Esophagus muscularis mucosa (tissue), 4 donors: ENCODE measurements around the gene SIK1. TPM values are rescaled to one million over a fixed set of nuclear protein-coding genes. Genes with fewer than 3 reads are reported as not detected.
"Not testable (repeated sequence)": the region's sequence is repeated elsewhere in the genome, so short reads cannot be mapped to it uniquely, and the experiment has no call there.

Experiments
- DNase-seq: peaks from one replicate; pipeline ENCODE4 v3.0.0-alpha.2; 2017; ENCODE audit errors: extremely low spot score
- H3K27ac ChIP-seq, 4 donors: fragments of 200-600 bp; sonication (generic); replicated peaks in 1 of 4; 1 replicate in 3 of 4; 2 replicates in 1 of 4; pipeline ENCODE4 v1.5.1; 2016 to 2019; ENCODE audit warnings: mild to moderate bottlenecking in 1 of 4
- H3K27me3 ChIP-seq, 4 donors: fragments of 200-600 bp; sonication (generic); one replicate each; pipeline versions ENCODE4 v1.5.1 to v1.6.0; 2016 to 2019
- H3K36me3 ChIP-seq, 4 donors: fragments of 200-600 bp; sonication (generic); one replicate each; pipeline ENCODE4 v1.5.1; 2016 to 2019
- H3K4me1 ChIP-seq, 4 donors: fragments of 200-600 bp; sonication (generic); one replicate each; pipeline ENCODE4 v1.5.1; 2016 to 2019
- H3K4me3 ChIP-seq, 4 donors: fragments of 200-600 bp; sonication (generic); 1 replicate in 2 of 4; 2 replicates in 2 of 4; pipeline ENCODE4 v1.5.1; 2016 to 2019; ENCODE audit warnings: mild to moderate bottlenecking in 4 of 4, moderate library complexity in 1 of 4
- H3K9me3 ChIP-seq, 4 donors: fragments of 200-600 bp; sonication (generic); 1 replicate in 3 of 4; 2 replicates in 1 of 4; pipeline ENCODE4 v1.5.1; 2016 to 2019
- WGBS: methylation state at CpG from one replicate; pipeline ENCODE4 v1.1.5; 2018; 5-methylcytosine and 5-hydroxymethylcytosine counted together
- intact Hi-C: fragments of 100-400 bp; cut with DNase I; formaldehyde crosslinking; loops from one replicate; pipeline ENCODE4 v1.15.1; 2023
- total RNA-seq, 4 donors: library from RNA; depleted of rRNA; stranded (reverse); fragments of >200 nt; gene quantifications; one replicate each; pipeline versions ENCODE4 v1.1.0 to v1.2.1, GENCODE V29; 2016

SIK1 gene
- total RNA-seq, 4 donors from 2014 or later: 3.2 to 11.5 (median 4.3) TPM

DNA sequence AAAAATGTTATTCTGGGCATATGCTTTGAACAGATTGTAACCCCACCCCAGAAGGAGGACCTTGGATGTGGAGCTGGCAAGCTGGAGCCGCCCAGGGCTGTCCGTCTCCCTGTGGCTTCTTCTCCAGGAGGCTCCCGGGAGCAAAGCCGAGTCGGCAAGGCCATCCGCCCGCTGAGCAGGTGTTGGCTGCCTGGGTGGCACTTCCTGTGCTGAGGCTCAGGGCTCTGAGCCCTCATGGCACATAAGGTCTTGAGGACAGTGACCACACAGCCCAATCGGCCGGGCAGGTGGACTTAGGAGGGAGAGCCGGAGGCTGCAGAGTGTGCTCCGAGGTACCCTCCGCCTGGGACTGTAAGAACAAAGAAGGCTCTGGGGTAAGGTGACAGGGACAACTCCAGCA is 28.8 kb upstream of the SIK1 start:
- H3K27me3 ChIP-seq, DNase-seq, H3K36me3 ChIP-seq, intact Hi-C loops, H3K9me3 ChIP-seq, H3K4me3 ChIP-seq, H3K4me1 ChIP-seq, H3K27ac ChIP-seq: not testable (repeated sequence)
- WGBS: no CpG with 5 or more reads among the region's 12 CpGs

DNA sequence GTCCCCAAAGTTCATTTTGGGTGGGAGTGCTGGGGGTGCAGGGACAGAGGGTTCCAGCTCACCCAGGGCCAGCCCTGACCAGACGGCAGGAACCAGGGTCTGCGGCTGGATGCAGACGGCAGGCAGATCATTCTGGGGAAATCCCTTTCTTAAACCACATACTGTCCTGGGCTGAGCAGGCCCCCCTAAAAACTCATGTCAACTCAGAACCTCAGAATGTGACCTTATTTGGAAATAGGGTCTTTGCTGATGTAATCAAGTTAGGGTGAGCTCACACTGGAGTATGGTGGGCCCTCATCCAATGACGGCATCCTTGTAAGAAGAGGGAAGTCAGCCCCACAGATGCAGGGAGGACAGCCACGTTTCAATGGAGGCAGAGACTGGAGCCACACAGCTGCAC is 27.2 kb upstream of the SIK1 start:
- WGBS: no CpG with 5 or more reads among the region's 5 CpGs
- intact Hi-C loops, H3K36me3 ChIP-seq, H3K4me1 ChIP-seq, H3K4me3 ChIP-seq, DNase-seq, H3K27ac ChIP-seq, H3K9me3 ChIP-seq, H3K27me3 ChIP-seq: not testable (repeated sequence)

DNA sequence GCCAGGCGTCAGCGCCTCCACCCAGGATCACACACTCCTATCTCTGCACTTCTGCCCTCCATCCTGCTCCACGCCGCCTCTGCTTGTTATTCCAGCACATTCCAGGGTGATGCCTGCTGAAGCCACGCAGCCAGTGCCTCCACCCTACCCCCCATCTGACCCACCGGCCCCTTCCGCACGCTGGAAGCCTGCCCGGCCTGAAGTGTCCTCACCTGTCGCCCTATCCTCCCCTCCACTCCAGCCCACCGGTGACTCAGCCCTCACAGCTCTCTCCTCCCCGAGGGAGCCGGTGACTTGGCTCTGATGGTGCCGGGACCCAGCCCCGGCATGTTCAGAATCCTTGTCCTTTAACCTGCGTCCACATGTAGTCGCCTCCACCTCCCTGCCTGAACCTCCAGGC is 24.9 kb upstream of the SIK1 start:
- H3K27me3 ChIP-seq, intact Hi-C loops, DNase-seq, H3K9me3 ChIP-seq, H3K36me3 ChIP-seq, H3K27ac ChIP-seq, H3K4me1 ChIP-seq, H3K4me3 ChIP-seq: not testable (repeated sequence)
- WGBS: no CpG with 5 or more reads among the region's 17 CpGs

DNA sequence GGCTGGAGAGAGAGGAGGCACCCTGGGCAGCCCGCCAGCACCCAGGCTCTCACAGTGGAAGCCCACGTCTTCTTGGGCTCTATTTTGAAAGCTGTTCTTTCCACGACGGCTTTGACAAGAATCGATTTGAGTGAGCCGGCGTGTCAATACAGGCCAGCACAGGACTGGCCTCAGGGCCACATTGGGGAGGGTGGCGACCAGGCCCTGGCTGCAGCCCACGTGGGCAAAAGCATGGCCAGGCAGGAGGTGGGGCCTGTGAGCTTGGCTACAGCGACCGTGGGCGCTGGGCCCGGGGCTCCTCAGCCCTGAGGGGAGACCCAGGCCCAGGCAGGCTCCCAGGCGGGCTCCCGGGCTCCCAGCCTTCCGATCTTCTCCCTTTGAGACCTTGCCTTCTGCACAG is 23.4 kb upstream of the SIK1 start:
- DNase-seq, H3K36me3 ChIP-seq, H3K27ac ChIP-seq, H3K9me3 ChIP-seq, H3K27me3 ChIP-seq, H3K4me1 ChIP-seq, intact Hi-C loops, H3K4me3 ChIP-seq: not testable (repeated sequence)
- no CpG with 5 or more reads among the region's 16 CpGs for WGBS

DNA sequence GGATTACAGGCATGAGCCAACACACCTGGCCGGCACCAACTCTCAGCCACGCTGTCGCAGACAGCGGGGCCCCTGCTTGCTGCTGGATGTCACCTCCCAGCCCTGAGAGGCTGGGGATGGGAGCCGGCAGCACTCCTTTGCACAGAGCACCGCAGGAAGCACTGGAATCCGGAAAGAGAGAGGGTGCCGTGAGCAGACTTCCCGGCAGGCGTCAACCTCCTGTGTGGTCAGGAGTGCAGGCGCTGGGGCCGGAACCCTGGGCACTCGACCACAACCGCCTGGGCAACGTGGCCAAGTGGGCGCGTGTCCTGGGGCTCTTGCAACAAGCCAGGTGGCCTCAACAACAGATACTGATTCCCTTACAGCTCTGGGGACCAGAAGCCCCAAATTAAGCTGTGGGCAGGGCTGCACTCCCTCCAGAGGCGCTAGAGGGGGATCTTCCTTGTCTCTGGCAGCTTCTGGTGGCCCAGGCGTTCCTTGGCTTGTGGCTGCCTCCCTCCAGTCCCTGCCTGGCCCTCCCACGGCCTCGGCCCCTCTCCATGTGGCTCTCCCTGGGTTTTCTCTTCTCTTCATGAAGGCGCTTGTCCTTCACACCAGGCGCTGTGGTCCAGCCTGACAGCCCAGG is 20.5 kb upstream of the SIK1 start:
- H3K4me3 ChIP-seq, H3K27ac ChIP-seq, H3K4me1 ChIP-seq, intact Hi-C loops, H3K9me3 ChIP-seq, H3K36me3 ChIP-seq, H3K27me3 ChIP-seq, DNase-seq: not testable (repeated sequence)
- no CpG with 5 or more reads among the region's 23 CpGs for WGBS

DNA sequence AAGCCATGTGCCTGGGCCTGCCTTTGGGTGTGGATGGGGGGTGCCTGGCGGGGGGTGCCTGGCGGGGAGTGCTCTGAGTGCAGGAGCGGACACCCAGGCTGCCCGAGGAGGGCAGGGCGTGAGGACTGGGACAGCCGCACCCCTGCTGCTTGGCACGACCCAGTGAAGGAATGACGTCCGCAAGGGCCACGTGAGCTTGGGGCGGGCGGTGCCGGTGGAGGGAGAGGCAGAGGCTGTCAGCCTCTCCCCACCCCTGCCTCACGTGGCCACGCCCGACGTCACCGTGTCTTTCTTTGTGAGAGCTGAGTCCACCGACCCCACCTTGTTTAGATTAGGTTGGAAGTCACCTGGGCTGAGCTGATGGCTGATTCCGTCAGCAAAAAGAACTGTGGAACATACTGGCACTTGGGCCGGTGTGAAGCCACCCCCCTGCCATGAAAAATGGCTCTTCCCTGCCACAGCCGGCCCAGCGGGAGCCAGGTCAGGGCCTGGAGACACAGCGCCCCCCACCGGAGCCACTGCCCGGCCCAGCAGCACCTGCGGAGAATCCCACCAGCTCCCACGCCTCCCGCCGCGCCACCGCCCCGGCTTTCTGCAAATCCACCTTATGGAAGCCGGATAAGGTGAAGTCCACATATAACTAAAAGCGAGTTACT is 19.5 kb upstream of the SIK1 start:
- H3K4me3 ChIP-seq, H3K36me3 ChIP-seq, H3K4me1 ChIP-seq, H3K27me3 ChIP-seq, DNase-seq, H3K9me3 ChIP-seq, H3K27ac ChIP-seq, intact Hi-C loops: not testable (repeated sequence)
- WGBS: no CpG with 5 or more reads among the region's 35 CpGs

DNA sequence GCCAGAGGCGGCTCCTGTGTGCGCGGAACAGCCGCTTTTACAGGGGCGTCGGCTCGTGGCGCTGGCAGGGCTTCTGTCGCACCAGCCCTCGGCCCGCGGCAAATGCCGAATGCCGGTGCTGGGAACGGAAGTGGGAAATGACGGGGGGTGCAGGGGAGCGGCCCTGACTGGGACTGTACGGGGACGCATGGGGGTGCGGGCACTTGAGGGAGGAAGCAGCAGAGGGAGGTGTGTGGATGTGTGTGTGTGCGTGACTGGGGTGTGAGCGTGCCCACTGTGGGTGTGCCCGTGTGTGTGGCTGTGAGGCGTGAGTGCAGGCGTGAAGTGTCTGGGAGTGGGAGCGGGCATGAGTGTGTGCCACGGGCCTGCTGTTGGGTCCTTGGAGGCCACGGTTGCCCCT is 17.6 kb upstream of the SIK1 start:
- DNase-seq, H3K4me3 ChIP-seq, H3K27ac ChIP-seq, intact Hi-C loops, H3K27me3 ChIP-seq, H3K36me3 ChIP-seq, H3K4me1 ChIP-seq, H3K9me3 ChIP-seq: not testable (repeated sequence)
- WGBS: no CpG with 5 or more reads among the region's 28 CpGs

DNA sequence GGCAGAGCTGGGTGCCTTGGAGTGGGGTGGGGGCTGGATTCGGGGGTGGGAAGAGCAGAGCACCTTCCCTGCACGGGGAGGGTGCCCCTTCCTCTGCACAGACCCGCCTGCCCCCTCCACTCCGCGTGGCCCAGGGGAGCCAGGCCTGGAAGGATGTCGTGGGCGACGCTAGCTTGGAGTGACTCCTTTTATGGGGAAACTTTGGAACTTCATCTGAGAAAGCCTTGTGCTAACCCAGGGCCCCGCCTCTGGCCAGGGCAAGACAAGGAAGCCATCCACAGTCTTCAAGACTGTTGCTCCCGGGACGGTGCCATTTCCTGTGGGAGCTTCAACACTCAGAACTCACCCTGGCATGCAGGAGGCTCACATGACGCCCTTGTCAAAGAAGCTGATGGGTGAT is 15.6 kb upstream of the SIK1 start:
- intact Hi-C loops, H3K4me1 ChIP-seq, H3K36me3 ChIP-seq, H3K4me3 ChIP-seq, DNase-seq, H3K27me3 ChIP-seq, H3K9me3 ChIP-seq, H3K27ac ChIP-seq: not testable (repeated sequence)
- no CpG with 5 or more reads among the region's 12 CpGs for WGBS

DNA sequence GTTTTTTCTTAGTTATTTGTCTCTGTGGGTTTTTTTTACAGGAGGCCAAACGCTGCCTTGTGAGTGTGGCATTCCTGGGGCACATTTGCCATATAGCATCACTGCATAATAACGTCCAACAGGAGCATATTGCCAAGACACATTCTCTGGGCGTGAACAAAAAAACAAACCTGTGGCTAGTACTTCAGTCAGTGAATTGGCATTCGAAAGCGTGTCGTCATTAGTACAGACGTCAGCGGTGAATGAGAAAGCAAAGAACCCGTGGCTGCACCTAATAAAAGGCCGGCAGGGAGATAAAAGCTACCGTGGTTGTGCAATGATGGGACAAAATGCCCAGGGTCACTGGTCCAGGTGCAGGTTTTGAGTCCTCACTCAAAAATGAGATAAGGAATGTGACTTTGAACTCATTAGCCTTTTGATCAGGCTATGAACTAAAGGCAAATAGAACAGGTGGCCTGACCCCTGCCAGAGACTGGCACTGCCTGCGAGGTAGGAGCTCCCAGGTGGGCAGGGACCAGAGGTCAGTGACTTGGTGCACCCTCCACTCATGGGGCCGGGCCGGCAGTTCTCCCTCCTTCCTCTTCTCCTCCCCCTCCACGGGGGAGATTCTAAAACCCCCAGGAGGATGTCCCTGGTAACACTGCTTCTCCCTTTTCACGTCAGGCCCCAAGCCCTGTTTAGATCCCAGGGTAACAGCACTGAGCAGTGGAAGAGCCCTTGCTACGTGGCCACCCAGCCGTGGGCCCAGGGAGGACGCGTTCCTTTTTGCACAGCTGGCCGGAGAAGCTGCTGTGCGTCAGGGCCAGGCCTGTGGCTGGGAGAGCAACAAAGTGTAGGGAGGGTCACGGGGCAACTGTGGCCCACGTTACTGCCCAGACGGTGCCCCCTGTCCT is 14.2 kb upstream of the SIK1 start:
- no CpG with 5 or more reads among the region's 25 CpGs for WGBS
- DNase-seq, H3K36me3 ChIP-seq, H3K9me3 ChIP-seq, H3K27ac ChIP-seq, H3K4me3 ChIP-seq, intact Hi-C loops, H3K27me3 ChIP-seq, H3K4me1 ChIP-seq: not testable (repeated sequence)

DNA sequence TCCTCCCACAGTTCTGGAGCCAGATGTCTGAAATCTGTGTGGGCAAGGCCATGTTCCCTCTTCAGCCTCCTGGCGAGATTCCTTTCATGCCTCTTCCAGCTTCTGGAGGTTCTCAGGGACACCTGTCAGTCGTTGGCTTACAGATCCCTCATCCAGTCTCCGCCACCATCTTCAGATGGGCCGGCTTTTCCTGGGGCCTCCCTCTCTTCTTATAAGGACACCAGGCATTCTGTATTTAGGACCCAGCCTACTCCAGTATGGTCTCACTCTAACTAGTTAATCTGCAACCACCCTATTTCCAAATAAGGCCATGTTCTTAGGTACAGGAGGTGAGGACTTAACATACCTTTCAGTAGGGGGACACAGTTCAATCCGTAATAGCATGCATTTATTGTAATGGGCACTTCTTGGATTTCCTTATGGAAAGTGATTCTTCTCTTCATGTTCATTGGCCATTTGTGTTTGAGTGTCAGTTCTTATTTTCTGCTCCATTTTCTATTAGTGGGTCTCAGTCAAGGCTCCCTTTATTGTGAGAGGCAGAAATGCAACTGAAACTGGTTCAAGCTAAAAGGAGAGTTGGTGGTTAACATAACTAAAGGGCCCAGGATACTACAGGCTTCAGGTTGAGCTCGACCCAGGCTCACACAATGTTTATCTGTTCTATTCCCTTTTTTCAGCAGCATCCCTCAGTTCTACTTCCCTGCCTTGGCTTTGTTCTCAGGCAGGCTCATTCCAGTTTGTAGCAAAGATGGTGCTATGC is 12.6 kb upstream of the SIK1 start:
- intact Hi-C loops, H3K4me1 ChIP-seq, H3K27ac ChIP-seq, H3K9me3 ChIP-seq, H3K4me3 ChIP-seq, H3K36me3 ChIP-seq, DNase-seq, H3K27me3 ChIP-seq: not testable (repeated sequence)
- no CpG with 5 or more reads among the region's 6 CpGs for WGBS

DNA sequence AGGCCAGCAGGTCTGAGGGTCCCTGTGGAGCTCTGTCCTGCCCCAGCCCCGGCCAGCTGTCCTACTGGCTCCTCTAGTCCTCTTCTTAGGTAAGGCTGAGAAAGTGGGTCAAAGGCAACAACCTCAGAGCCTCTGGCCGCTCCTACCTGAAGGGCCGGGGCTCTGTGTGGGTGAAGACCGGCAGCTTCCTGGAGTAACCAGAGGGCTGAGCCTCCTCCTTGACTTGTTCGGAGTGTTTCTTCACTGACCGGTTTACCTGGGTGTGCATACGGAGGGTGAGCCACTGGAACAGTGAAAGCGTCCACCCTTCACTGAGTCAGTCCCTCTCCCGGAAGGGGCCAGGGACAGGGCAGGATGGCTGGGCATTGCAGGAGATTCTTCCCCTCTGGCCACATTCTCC is 9.3 kb upstream of the SIK1 start:
- H3K4me1 ChIP-seq, DNase-seq, H3K27me3 ChIP-seq, H3K9me3 ChIP-seq, intact Hi-C loops, H3K27ac ChIP-seq, H3K4me3 ChIP-seq, H3K36me3 ChIP-seq: not testable (repeated sequence)
- no CpG with 5 or more reads among the region's 9 CpGs for WGBS

DNA sequence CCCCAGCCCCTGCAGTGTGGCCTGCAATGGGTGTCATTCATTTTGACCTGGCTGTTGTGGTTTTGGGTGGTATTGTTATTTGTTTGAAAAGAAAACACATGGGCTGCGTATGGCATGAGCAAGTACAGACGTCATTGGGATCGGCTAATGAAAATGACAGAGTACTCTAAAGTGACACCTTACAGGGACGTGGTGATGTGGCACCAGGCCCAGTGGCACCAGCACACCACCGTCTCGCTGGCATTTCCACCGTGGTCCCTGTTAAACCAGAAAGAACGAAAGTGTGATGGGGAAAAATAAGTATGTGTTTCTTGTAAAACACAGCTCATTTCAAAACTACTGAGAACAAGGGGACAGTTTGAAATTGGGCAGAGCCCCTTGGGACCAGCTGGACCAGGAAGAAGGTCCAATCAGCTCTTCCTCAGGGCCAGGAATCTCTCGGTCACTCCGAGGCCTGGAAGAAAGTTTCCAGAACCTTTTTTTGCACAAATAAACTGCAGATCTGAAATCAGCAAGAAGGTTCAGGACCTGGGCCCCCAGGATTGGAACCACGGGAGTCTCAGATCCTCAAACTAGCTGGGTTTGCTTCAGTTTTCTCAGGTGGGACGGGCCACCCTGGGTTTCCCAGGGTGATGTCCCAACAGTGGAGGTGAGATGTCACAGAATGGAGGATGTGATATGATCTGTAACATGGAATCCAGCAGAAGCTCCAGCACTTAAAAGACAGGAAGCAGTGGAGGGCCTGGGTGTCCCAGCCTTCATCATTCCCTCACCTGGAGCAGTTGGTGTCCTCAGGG is 6.6 kb upstream of the SIK1 start:
- WGBS: no CpG with 5 or more reads among the region's 12 CpGs
- not testable (repeated sequence) for H3K27me3 ChIP-seq

More for the DNA sequence above, 6.6 kb upstream of the SIK1 start:
- H3K9me3 ChIP-seq, H3K4me1 ChIP-seq, H3K36me3 ChIP-seq, H3K27ac ChIP-seq, DNase-seq, intact Hi-C loops, H3K4me3 ChIP-seq: not testable (repeated sequence)
